ENCODE data around the gene GLB1L3.

DNA sequence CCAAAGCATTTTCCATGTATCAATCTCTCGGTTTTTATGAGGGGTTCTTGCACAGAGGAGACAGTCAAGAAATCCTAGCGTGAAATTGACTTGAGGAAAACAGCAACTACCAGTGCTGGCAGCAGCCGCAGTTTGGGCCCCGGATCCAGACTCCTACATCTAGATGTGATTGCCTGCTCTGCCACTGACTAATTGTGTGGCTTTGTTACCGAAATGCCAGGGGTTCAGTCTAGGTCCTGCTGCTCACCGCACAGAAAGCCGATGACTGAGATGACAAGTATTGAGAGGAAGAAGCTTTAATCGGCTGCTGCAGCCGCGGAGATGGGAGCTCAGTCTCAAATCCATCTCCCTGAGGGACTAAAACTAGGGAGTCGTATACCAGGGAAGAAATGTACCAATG lies 8.2 kb upstream of the GLB1L3 start:
- TF ChIP-seq POLR2A (IDR thresholded peaks at IDR 0.05) = no peak
- TF ChIP-seq, protein P1, sequence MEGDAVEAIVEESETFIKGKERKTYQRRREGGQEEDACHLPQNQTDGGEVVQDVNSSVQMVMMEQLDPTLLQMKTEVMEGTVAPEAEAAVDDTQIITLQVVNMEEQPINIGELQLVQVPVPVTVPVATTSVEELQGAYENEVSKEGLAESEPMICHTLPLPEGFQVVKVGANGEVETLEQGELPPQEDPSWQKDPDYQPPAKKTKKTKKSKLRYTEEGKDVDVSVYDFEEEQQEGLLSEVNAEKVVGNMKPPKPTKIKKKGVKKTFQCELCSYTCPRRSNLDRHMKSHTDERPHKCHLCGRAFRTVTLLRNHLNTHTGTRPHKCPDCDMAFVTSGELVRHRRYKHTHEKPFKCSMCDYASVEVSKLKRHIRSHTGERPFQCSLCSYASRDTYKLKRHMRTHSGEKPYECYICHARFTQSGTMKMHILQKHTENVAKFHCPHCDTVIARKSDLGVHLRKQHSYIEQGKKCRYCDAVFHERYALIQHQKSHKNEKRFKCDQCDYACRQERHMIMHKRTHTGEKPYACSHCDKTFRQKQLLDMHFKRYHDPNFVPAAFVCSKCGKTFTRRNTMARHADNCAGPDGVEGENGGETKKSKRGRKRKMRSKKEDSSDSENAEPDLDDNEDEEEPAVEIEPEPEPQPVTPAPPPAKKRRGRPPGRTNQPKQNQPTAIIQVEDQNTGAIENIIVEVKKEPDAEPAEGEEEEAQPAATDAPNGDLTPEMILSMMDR (IDR thresholded peaks at IDR 0.05) = no peak
